ENCODE data around the gene IFI30. TPM values are rescaled to one million over a fixed set of nuclear protein-coding genes. Genes with fewer than 3 reads are reported as not detected.
A peak's percentile ranks its signal among the peaks of the same experiment; 100 is the strongest.

IFI30 gene
- polyA plus RNA-seq, 1 of the 3 experiments (the other 2 are of a cell fraction), result 11.6 TPM

DNA sequence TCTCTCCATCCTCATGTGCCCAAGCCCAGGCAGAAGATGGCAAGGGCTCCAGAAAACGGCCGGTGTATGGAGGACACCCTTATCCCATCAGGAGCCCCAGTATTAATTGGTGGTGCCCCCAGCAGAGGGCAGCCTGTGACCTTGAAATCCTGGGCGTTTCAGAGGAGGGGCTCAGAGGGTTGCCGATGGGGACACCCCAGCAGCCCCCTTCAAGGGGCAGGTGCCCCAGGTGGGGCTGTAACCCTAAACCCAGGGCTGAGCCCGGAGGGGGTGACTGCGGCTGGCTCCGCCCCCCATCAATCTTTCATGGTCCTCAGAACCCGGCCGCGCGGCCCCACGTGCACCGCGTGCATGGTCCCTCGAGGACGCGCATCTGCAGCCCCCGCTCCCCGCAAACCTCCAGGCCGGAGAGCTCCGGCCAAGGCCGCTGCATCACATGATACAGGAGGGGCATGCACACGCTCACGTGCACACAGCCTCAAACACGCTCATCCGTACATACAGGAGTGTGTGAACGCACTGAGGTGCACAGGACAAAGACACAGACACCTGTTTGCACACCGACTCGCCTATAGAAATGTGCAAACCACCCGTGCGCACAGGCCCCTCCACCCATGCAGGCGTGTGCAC, 29.3 kb downstream of the IFI30 start (continued):
- TF ChIP-seq, protein P1, sequence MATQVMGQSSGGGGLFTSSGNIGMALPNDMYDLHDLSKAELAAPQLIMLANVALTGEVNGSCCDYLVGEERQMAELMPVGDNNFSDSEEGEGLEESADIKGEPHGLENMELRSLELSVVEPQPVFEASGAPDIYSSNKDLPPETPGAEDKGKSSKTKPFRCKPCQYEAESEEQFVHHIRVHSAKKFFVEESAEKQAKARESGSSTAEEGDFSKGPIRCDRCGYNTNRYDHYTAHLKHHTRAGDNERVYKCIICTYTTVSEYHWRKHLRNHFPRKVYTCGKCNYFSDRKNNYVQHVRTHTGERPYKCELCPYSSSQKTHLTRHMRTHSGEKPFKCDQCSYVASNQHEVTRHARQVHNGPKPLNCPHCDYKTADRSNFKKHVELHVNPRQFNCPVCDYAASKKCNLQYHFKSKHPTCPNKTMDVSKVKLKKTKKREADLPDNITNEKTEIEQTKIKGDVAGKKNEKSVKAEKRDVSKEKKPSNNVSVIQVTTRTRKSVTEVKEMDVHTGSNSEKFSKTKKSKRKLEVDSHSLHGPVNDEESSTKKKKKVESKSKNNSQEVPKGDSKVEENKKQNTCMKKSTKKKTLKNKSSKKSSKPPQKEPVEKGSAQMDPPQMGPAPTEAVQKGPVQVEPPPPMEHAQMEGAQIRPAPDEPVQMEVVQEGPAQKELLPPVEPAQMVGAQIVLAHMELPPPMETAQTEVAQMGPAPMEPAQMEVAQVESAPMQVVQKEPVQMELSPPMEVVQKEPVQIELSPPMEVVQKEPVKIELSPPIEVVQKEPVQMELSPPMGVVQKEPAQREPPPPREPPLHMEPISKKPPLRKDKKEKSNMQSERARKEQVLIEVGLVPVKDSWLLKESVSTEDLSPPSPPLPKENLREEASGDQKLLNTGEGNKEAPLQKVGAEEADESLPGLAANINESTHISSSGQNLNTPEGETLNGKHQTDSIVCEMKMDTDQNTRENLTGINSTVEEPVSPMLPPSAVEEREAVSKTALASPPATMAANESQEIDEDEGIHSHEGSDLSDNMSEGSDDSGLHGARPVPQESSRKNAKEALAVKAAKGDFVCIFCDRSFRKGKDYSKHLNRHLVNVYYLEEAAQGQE (IDR thresholded peaks at IDR 0.05; ENCODE audit: low read depth, low read length), result no peak
- TF ChIP-seq FOXM1 (IDR thresholded peaks at IDR 0.05; ENCODE audit: low read depth), result no peak
- no peak for TF ChIP-seq FOXJ3 (CRISPR knock-in tag; IDR thresholded peaks at IDR 0.05)
- peak; percentile 52; the same call in 1 of the 2 replicates for TF ChIP-seq RAD21 (IDR thresholded peaks at IDR 0.05; ENCODE audit: low read length)
- TF ChIP-seq, protein P2, sequence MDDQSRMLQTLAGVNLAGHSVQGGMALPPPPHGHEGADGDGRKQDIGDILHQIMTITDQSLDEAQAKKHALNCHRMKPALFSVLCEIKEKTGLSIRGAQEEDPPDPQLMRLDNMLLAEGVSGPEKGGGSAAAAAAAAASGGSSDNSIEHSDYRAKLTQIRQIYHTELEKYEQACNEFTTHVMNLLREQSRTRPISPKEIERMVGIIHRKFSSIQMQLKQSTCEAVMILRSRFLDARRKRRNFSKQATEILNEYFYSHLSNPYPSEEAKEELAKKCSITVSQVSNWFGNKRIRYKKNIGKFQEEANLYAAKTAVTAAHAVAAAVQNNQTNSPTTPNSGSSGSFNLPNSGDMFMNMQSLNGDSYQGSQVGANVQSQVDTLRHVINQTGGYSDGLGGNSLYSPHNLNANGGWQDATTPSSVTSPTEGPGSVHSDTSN (IDR thresholded peaks at IDR 0.05), result no peak
- TF ChIP-seq GABPA (IDR thresholded peaks at IDR 0.05; ENCODE audit: low read depth), result no peak
- TF ChIP-seq ELF1 (IDR thresholded peaks at IDR 0.05), result no peak
- TF ChIP-seq MAX (IDR thresholded peaks at IDR 0.05; ENCODE audit: low read depth), result peak; percentile 68; the same call in 1 of the 2 replicates
- TF ChIP-seq, protein P3, sequence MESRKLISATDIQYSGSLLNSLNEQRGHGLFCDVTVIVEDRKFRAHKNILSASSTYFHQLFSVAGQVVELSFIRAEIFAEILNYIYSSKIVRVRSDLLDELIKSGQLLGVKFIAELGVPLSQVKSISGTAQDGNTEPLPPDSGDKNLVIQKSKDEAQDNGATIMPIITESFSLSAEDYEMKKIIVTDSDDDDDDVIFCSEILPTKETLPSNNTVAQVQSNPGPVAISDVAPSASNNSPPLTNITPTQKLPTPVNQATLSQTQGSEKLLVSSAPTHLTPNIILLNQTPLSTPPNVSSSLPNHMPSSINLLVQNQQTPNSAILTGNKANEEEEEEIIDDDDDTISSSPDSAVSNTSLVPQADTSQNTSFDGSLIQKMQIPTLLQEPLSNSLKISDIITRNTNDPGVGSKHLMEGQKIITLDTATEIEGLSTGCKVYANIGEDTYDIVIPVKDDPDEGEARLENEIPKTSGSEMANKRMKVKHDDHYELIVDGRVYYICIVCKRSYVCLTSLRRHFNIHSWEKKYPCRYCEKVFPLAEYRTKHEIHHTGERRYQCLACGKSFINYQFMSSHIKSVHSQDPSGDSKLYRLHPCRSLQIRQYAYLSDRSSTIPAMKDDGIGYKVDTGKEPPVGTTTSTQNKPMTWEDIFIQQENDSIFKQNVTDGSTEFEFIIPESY (IDR thresholded peaks at IDR 0.05; ENCODE audit: borderline replicate concordance, low read depth), result no peak
- TF ChIP-seq NRF1 (IDR thresholded peaks at IDR 0.05; ENCODE audit: low read depth, low read length), result no peak
- TF ChIP-seq SMC3 (IDR thresholded peaks at IDR 0.05; ENCODE audit: low read depth, low read length), result peak; percentile 39
- TF ChIP-seq EZH2phosphoT487 (IDR thresholded peaks at IDR 0.05; ENCODE audit: borderline replicate concordance, low read depth), result no peak
- TF ChIP-seq MEF2A (IDR thresholded peaks at IDR 0.05; ENCODE audit: borderline replicate concordance, low read depth), result no peak
- no peak for TF ChIP-seq RXRA (IDR thresholded peaks at IDR 0.05; ENCODE audit: borderline replicate concordance, low read depth)
- TF ChIP-seq, protein P4, sequence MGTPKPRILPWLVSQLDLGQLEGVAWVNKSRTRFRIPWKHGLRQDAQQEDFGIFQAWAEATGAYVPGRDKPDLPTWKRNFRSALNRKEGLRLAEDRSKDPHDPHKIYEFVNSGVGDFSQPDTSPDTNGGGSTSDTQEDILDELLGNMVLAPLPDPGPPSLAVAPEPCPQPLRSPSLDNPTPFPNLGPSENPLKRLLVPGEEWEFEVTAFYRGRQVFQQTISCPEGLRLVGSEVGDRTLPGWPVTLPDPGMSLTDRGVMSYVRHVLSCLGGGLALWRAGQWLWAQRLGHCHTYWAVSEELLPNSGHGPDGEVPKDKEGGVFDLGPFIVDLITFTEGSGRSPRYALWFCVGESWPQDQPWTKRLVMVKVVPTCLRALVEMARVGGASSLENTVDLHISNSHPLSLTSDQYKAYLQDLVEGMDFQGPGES (IDR thresholded peaks at IDR 0.05; ENCODE audit: low read depth, low read length), result no peak
- no peak for TF ChIP-seq GATA2 (CRISPR knock-in tag; IDR thresholded peaks at IDR 0.05)
- no peak for TF ChIP-seq SIN3A (IDR thresholded peaks at IDR 0.05; ENCODE audit: borderline replicate concordance, low read depth, low read length)
- no peak for TF ChIP-seq YY1 (IDR thresholded peaks at IDR 0.05; ENCODE audit: low read depth)
- TF ChIP-seq RCOR1 (IDR thresholded peaks at IDR 0.05; ENCODE audit: low read length), result no peak
- no peak for TF ChIP-seq TEAD4 (IDR thresholded peaks at IDR 0.05; ENCODE audit: borderline replicate concordance, insufficient read depth)
- TF ChIP-seq FOSL2 (IDR thresholded peaks at IDR 0.05; ENCODE audit: borderline replicate concordance, low read depth), result no peak
- no peak for TF ChIP-seq CHD2 (IDR thresholded peaks at IDR 0.05; ENCODE audit: low read length, partially characterized antibody)
- TF ChIP-seq, protein P5, sequence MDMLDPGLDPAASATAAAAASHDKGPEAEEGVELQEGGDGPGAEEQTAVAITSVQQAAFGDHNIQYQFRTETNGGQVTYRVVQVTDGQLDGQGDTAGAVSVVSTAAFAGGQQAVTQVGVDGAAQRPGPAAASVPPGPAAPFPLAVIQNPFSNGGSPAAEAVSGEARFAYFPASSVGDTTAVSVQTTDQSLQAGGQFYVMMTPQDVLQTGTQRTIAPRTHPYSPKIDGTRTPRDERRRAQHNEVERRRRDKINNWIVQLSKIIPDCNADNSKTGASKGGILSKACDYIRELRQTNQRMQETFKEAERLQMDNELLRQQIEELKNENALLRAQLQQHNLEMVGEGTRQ (IDR thresholded peaks at IDR 0.05; ENCODE audit: borderline replicate concordance, low read depth, low read length), result peak; percentile 28; the same call in 1 of the 2 replicates

Measured in SK-N-SH (cell line).